GM21515 (cell line): ENCODE results near the gene DNAI1.

Experiments
- ATAC-seq: cut with Tn5 transposase; IDR thresholded peaks from one replicate; pipeline ENCODE4 v1.9.1; 2021; ENCODE audit not compliant: unreplicated experiment

The DNAI1 gene

DNA sequence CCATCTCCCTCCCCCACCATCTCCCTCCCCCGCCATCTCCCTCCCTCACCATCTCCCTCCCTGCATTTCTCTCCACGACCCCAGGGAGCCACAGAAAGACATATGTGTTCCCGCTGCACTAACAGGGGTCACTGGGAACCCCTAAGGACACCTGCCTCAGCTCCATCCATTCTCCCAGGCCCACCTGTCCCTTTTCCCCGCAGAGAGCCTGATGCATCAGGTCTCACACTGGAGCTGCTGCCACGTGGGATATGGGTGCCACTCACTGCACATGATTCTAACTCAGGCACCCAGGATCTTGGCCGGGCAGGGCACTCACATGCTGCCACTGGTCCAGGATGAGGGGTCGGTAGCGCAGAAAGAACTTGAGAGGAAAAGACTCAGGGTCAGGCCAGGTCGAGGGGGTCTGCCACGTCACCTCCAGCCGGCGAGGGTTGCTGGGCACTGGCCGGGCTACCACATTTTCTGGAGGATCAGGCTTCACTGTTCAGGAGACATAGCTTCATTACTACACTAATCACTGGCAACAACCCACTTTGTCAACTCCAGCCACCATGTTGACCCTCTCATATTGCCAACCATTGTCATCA lies 97.4 kb downstream of the DNAI1 start:
- ATAC-seq, result no peak

DNA sequence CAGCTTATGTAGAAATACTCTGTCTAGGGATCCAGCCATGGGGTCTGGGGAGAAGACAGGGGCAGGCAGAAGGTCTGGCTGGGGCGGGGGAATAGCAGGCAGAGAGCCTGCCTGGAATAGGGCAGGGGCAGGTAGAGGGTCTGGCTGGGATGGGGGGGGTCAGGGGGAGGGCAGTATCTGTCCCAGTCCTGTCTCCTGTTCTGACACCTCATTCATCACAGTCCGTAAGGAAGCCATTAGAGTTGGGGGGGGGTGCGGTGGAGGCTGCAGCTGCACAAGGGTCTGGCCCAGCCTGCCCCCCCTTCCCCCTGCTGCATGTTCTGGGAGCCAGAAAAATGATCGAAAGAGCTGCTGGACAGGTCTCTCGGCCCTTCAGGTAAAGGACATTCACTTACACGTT lies 98.3 kb downstream of the DNAI1 start:
- ATAC-seq, result no peak

DNA sequence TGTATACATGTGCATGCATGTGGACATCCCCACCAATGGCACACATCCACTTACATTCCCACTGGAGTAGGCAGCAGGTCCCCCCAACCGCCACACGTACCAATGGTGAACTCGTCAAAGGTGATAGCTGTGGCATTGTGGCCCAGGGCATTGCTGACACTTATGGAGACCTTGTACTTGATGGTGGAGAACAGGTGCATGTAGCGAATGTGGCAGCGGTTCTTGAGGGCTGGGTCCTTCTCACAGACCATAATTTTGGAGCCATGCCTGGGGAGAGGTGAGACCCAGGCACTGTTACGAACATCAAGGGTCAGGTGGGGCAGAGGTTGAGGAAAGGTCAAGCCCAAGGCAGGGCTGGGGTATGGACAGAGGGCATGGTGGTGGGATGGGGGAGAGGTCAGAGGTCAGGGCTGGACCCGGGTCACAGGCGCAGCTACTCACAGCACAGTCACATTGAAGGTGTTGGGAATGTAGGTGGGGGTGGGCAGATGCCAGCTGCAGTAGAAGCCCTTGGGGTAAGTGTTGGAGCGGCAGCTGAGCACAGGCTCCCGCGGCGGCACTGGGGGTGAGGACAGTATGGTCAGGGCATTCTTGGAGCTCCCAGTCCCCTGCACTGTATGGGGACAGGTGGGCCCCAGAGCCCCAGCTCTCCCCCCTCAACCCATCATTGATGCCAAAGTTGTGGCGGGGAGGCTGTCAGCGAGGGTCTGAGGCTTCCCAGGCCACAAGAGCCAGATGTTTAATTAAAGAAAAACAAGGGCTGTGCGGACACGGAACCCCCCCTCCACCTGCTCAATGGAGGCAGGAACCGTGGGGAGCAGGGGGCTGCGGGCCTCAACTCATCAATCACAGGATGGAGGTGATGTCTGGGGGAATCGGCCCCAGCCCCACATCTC lies 99.1 kb downstream of the DNAI1 start:
- ATAC-seq, result no peak

DNA sequence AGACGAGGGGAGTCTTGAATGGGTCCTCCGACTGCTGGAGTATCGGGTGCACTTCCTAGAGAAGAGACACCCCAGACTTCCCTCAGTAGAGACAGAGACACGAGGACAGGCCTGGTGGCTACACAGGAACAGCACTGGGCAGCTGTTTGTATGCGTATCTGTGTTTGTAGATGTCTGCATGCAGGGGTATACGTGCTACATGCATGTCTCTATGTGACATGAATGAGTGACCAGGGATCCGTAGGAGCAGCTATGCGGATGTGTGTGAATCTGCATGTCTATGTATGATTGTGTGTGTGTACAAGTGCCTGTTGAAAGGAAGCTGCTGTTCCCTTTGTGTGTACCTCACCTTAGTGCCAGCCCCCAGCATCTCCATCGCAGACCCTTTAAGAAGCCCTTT lies 99.8 kb downstream of the DNAI1 start:
- ATAC-seq, result no peak

- ATAC-seq, result no peak
These were observed 100.5 kb downstream of the DNAI1 start for GRCh38 chr9:34558919-34559623.

GRCh38 chr9:34559624-34560455 lies 101.2 kb downstream of the DNAI1 start:
- ATAC-seq, result no peak

- no peak for ATAC-seq
These were observed 102.1 kb downstream of the DNAI1 start for GRCh38 chr9:34560599-34561214.

- ATAC-seq, result no peak
These were observed 103.6 kb downstream of the DNAI1 start for GRCh38 chr9:34562135-34562745.

GRCh38 chr9:34563262-34563661 lies 104.7 kb downstream of the DNAI1 start:
- ATAC-seq, result no peak

DNA sequence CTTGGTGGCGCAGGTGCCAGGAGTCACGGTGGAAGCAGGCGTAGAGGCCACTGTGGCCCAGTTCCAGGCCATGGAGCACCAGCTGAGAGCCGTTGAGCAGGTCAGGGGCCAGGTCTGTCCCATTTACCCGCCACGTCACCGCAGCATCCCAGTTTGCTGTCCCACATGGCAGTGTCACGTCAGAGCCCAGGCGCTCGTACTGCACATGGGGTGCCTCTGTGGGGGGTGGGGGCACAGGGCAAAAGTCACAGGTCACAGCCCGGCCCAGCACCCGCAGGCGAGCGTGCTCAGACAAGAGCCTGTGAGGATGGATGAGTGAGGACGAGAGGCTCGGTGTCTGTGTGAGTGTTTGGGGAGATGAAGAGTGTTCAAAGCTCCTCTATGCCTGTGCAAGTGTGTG lies 106.0 kb downstream of the DNAI1 start:
- ATAC-seq, result no peak

- ATAC-seq, result no peak
These were observed 107.3 kb downstream of the DNAI1 start for GRCh38 chr9:34565856-34566255.

GRCh38 chr9:34566322-34566721 lies 107.7 kb downstream of the DNAI1 start:
- no peak for ATAC-seq

- ATAC-seq, result no peak
These were observed 108.4 kb downstream of the DNAI1 start for GRCh38 chr9:34566972-34567371.

DNA sequence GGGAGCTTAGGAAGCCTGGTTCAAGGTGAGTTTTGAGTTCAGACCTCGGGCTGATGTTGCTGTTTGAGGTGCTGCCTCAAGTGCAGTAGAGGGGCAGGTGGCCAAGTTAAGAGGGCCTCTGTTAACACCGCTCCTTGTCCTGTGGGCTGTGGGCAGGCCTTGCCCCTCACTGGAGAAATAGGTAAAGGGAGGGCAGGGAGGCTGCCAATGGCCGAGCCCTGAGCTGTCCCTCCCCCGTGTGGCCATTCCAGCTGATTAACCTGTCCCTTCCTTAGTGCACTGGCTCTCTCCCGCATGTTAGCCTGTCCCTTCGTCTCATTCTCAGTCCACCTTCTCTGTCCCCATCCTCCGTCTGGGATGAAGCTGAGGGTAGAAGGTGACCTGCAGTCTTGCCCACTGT lies 109.5 kb downstream of the DNAI1 start:
- ATAC-seq, result no peak

DNA sequence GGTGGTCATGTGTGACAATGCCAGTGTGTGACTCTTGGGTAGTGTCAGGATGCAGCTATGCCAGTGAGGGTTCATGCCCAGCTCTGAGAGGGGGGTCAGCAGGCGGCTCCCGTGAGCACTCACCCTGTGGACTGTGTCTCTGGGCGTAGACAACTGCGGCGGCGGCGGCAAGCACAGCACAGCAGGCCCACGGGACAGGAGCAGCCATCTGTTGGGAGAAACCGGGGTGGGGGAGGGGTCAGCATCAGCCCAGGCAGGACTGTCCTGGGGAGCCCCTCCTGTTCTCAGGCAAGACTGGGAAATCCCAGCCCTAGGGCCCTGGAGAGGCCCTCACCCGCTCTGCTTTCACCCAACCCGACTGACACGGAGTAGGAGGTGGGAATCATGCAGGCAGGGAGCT lies 110.2 kb downstream of the DNAI1 start:
- ATAC-seq, result no peak

- no peak for ATAC-seq
These were observed 111.8 kb downstream of the DNAI1 start for GRCh38 chr9:34570376-34570775.
